Ovary (tissue), 9 donors: ENCODE data around the gene CD180. TPM values are rescaled to one million over a fixed set of nuclear protein-coding genes. Genes with fewer than 3 reads are reported as not detected.

ENCODE experiments used
- DNase-seq, 5 donors: peaks; one replicate each; pipeline ENCODE4 v3.0.0-alpha.2; 2019 to 2020
- H3K27ac ChIP-seq, 2 donors: fragments of 200-600 bp; one replicate each; pipeline versions ENCODE4 v1.5.1 to v1.8.0; 2019 to 2022
- H3K27me3 ChIP-seq: fragments of 200-600 bp; one replicate; pipeline ENCODE4 v1.8.0; 2022
- H3K36me3 ChIP-seq: fragments of 200-600 bp; sonication (generic); one replicate; pipeline ENCODE4 v1.5.1; 2019
- H3K4me1 ChIP-seq: one replicate; pipeline ENCODE4 v1.8.1; 2013; ENCODE audit warnings: mild to moderate bottlenecking, moderate library complexity; ENCODE audit not compliant: insufficient read depth
- H3K4me3 ChIP-seq: fragments of 200-600 bp; sonication (generic); one replicate; pipeline ENCODE4 v1.5.1; 2017
- H3K9me3 ChIP-seq, 2 donors: fragments of 200-600 bp in 1 of 2; sonication (generic) in 1 of 2; one replicate each; pipeline versions ENCODE4 v1.5.1 to v1.8.1; 2013 to 2019; ENCODE audit warnings: mild to moderate bottlenecking in 1 of 2, moderate library complexity in 1 of 2
- CTCF ChIP-seq, 3 donors: fragments of 450-650 bp in 2 of 3; fragments of 200-600 bp in 1 of 3; IDR thresholded peaks; one replicate each; pipeline versions ENCODE4 v1.5.1 to v1.8.0; 2016 to 2022; ENCODE audit warnings: antibody characterized with exemption in 3 of 3, mild to moderate bottlenecking in 1 of 3
- EP300 ChIP-seq: sonication (generic); formaldehyde crosslinking; IDR thresholded peaks from one replicate; pipeline ENCODE4 v1.6.1; 2017; ENCODE audit warnings: antibody characterized with exemption
- POLR2A ChIP-seq: fragments of 450-650 bp; IDR thresholded peaks from one replicate; pipeline ENCODE4 v1.6.1; 2017; ENCODE audit warnings: antibody characterized with exemption, mild to moderate bottlenecking, moderate library complexity
- WGBS, 3 donors: extraction: QIAGEN DNeasy Blood & Tissue Kit in 1 of 3; methylation state at CpG; one replicate each; pipeline versions ENCODE4 v1.1.5 to v1.1.7; 2013 to 2017; 5-methylcytosine and 5-hydroxymethylcytosine counted together
- intact Hi-C, 4 donors: fragments of 100-400 bp; cut with DNase I; formaldehyde crosslinking; loops; one replicate each; pipeline versions ENCODE4 v1.11.0 to v1.15.1; 2022 to 2023
- polyA plus RNA-seq, 2 donors: library from polyadenylated mRNA; stranded (reverse); fragments of 200-250 nt in 1 of 2; fragments of 350-450 nt in 1 of 2; fragmentation: Illumina TruSeq in 1 of 2; extraction: RNeasy Lipid Tissue Mini Kit (QIAGEN cat#74804) in 1 of 2; gene quantifications; one replicate each; pipeline ENCODE4 v1.2.3, GENCODE V29; 2013 to 2014
- total RNA-seq, 7 donors: library from RNA; depleted of rRNA in 2 of 7; stranded (reverse); fragments of >200 nt in 2 of 7; fragmentation: NEBNext Ultra II Directional in 3 of 7; extraction: Animal tissue kit (Norgen Biotek cat#: 25700) in 3 of 7; gene quantifications; one replicate each; pipeline versions ENCODE4 v1.1.0 to v1.2.4, GENCODE V29; 2016 to 2023
- donor health status: DM: no; HTN: no; CAD: no; lungs with moderate emphysema.
- donor health status: DM: no; HTN: no; CAD: no.
- donor health status: Bipolar disorder and iron deficiency.
- donor health status: DM: yes; HTN: yes; CAD: no.
- donor health status: DM: no; HTN: no; CAD: no.
- donor health status: DM: yes; HTN: yes; CAD: no.

Gene CD180
- total and polyA plus RNA-seq, 9 donors, result 0.15 to 2.9 (median 0.30) TPM

- WGBS, 3 donors, result 52 to 68% (median 65%) methylated on average over 19 of the region's 19 CpGs
- Histone ChIP-seq H3K4me3 (no peak overlapping the region), H3K27me3 (no peaks in the 10 kb centered on the region), H3K36me3 (no peaks in the 10 kb centered on the region), H3K9me3 (no peaks in the 10 kb centered on the region), H3K4me1 (peaks cover 4% of the 10 kb centered on the region), H3K27ac (no peak overlapping the region)
- no peak for TF ChIP-seq CTCF (IDR thresholded peaks at IDR 0.05)
- no peak for TF ChIP-seq POLR2A
- no peak for TF ChIP-seq EP300
- peak; percentile 32 to 69 (median 38) for DNase-seq
- intact Hi-C loops, result loop anchor here in 1 of 4 donors (10.0 kb wide), 1 partner anchor 51 kb away; no protein-coding TSS in a partner anchor
Observed at GRCh38 chr5:67215519-67216471, 19.2 kb upstream of the CD180 start.

DNA sequence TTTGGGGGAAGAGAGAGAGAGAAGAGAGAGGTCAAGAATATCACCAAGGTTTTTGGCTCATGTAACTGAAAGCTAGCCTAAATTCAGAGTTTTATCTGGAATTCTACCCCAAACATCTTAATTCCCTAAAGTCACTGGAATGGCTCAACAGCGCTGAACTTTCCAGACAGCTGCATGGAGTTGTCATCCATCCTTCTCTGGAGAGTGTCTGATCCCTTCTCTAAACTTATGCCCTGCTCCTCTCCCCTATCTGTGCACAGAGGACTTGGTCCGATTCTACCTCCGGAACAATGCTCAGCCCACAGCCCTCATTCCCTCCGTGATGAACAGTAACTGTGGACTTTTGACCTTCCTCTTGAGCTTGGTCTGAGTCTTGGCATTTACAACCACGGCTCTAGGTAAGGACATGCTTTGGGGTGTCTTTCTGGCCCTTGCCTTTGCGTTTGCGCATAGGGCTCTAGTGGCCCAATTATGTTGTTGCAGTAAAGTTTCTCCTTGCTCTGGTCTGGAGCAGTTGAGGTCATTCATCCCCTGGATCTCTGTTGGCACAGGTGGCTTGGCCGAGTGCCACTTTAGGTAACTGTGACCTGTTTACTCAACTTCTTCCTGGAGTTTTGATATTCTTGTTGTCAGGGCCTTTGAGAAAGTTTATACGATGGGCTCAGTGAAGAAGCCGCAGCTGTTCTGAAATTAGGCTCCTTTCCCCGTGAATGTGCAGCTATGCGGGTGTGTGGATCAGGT, 18.3 kb upstream of the CD180 start:
- H3K4me1 ChIP-seq, result peaks cover 4% of the 10 kb centered on the region
- TF ChIP-seq EP300 (no peak), POLR2A (no peak), CTCF (IDR thresholded peaks at IDR 0.05) (no peak)
- H3K9me3 ChIP-seq, result no peaks in the 10 kb centered on the region
- H3K4me3 ChIP-seq, result no peak overlapping the region
- H3K27me3 ChIP-seq, result no peaks in the 10 kb centered on the region
- H3K27ac ChIP-seq, result no peak overlapping the region
- no peaks in the 10 kb centered on the region for H3K36me3 ChIP-seq
- WGBS, 3 donors, result 90 to 91% (median 90%) methylated on average over 12 of the region's 12 CpGs
- intact Hi-C loops, result loop anchor here in 1 of 4 donors (10.0 kb wide), 1 partner anchor 50 kb away; no protein-coding TSS in a partner anchor
- DNase-seq, result no peak

- no peak for DNase-seq
Observed at GRCh38 chr5:67214036-67214435, 17.4 kb upstream of the CD180 start.

More at GRCh38 chr5:67214036-67214435, 17.4 kb upstream of the CD180 start:
- no peak overlapping the region for H3K27ac ChIP-seq
- H3K4me1 ChIP-seq, result peaks cover 4% of the 10 kb centered on the region
- no peak overlapping the region for H3K4me3 ChIP-seq
- 86 to 89% (median 89%) methylated on average over 6 of the region's 6 CpGs for WGBS, 3 donors
- intact Hi-C loops, result loop anchor here in 1 of 4 donors (10.0 kb wide), 1 partner anchor 49 kb away; no protein-coding TSS in a partner anchor
- H3K9me3 ChIP-seq, result no peaks in the 10 kb centered on the region
- H3K36me3 ChIP-seq, result no peaks in the 10 kb centered on the region
- no peak for TF ChIP-seq EP300
- TF ChIP-seq CTCF (IDR thresholded peaks at IDR 0.05), result no peak
- no peak for TF ChIP-seq POLR2A
- no peaks in the 10 kb centered on the region for H3K27me3 ChIP-seq
